HFF-Myc (cell line): Measurements from ENCODE around the gene CLASRP.
A peak's percentile ranks its signal among the peaks of the same experiment; 100 is the strongest.

Experiments
- DNase-seq: peaks from one replicate; pipeline ENCODE4 v3.0.0-alpha.2; 2011; ENCODE audit warnings: low read depth; ENCODE audit errors: extremely low read depth
- H3K4me3 ChIP-seq: replicated peaks from 2 replicates; pipeline ENCODE4 v1.5.1; 2011; ENCODE audit warnings: low read depth, mild to moderate bottlenecking, control low read depth, low read length
- CTCF ChIP-seq: IDR thresholded peaks from 2 replicates; pipeline ENCODE4 v1.5.1; 2012; ENCODE audit warnings: mild to moderate bottlenecking, low read depth, low read length, control low read depth; ENCODE audit errors: missing control alignments

CLASRP gene

DNA sequence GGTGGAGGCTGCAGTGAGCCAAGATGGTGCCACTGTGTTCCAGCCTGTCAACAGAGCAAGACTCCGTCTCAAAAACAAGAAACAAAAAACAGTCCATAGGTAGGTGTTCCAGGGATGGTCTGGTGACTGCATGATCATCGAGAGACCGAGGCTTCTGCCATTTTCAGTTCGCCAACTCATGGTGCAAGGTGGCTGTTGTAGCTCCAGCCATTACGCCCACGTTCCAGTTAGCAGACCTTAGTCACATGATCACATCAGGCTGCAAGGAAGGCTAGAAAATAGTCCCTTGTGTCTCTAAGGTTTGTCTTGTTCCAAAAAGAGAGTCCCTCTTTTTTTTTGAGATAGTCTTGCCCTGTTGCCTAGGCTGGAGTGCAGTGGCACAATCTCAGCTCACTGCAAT, 3.1 kb upstream of the CLASRP start:
- no peak for DNase-seq
- no peak for TF ChIP-seq CTCF
- no peak overlapping the region for H3K4me3 ChIP-seq

DNA sequence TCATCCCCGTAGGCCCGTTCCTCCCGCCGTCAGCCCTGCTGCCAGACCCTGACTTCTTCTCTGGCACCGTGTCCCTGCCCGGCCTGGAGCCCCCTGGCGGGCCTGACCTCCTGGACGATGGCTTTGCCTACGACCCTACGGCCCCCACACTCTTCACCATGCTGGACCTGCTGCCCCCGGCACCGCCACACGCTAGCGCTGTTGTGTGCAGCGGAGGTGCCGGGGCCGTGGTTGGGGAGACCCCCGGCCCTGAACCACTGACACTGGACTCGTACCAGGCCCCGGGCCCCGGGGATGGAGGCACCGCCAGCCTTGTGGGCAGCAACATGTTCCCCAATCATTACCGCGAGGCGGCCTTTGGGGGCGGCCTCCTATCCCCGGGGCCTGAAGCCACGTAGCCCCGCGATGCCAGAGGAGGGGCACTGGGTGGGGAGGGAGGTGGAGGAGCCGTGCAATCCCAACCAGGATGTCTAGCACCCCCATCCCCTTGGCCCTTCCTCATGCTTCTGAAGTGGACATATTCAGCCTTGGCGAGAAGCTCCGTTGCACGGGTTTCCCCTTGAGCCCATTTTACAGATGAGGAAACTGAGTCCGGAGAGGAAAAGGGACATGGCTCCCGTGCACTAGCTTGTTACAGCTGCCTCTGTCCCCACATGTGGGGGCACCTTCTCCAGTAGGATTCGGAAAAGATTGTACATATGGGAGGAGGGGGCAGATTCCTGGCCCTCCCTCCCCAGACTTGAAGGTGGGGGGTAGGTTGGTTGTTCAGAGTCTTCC, 1.3 kb upstream of the CLASRP start:
- no peak for TF ChIP-seq CTCF
- H3K4me3 ChIP-seq = no peak overlapping the region
- no peak for DNase-seq

DNA sequence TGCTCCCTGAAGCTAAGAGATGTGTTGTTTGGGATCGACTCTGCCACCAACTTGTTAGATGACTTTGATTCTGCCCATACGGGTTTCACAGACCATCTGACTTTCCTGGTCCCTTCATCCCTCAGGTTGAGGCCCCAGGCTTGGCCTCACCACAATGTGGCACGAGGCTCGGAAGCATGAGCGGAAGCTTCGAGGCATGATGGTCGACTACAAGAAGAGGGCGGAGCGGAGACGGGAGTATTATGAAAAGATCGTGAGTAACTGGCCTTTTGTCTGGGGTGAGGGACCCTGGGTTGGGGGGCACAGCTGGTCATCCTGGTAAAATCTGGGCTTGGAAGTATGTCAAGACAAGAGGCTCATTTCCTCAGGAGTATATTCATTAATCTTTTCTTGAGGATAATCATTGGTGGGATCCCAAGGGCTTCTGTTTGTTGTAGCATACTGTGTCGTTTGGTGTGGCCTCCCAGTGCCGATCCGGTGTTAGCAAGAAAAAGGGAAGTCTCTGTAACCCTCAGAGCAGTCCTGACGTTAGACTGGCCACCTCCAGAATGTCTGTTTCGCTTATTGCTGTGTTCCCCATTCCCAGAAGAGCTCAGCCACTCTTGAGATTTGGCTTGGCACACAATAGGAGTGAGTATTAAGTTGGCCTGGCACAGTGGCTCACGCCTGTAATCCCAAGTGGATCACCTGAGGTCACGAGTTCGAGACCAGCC, 1.4 kb downstream of the CLASRP start:
- no peak for TF ChIP-seq CTCF
- no peak for DNase-seq
- peak overlapping the region; percentile 83 for H3K4me3 ChIP-seq

- no peak overlapping the region for H3K4me3 ChIP-seq
- no peak for TF ChIP-seq CTCF
- no peak for DNase-seq
These were observed 2.3 kb downstream of the CLASRP start for GRCh38 chr19:45041125-45041524.

- no peak overlapping the region for H3K4me3 ChIP-seq
- no peak for DNase-seq
- no peak for TF ChIP-seq CTCF
These were observed 7.0 kb downstream of the CLASRP start for GRCh38 chr19:45045671-45046353.

DNA sequence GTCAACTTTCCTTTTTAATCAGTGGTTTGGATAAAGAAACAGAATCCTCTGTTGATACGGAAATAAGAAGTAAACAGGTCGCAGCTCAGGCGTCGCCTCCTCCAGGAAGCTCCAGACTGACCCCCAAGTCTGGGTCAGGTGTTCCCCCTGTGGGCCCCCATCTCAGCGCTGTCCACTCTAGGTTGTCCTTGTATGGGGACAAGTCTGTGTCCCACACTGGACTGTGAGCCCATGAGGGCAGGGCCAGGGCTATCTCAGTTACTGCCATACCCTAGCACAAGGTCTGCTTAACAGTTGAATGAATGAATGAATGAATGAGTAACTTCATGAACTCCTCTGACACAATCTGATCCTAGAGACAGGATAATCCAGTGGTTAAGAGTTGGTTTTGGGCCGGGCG, 7.5 kb downstream of the CLASRP start:
- DNase-seq = no peak
- no peak for TF ChIP-seq CTCF
- H3K4me3 ChIP-seq = no peak overlapping the region
